Renal cortex interstitium (tissue), 11 donors: ENCODE measurements around the gene NME7. TPM values are rescaled to one million over a fixed set of nuclear protein-coding genes. Genes with fewer than 3 reads are reported as not detected.
A peak's percentile ranks its signal among the peaks of the same experiment; 100 is the strongest.

ENCODE experiments used
- DNase-seq, 11 donors: peaks; one replicate each; pipeline ENCODE4 v3.0.0-alpha.2; 2013; ENCODE audit warnings: low read depth in 9 of 11, low spot score in 4 of 11; ENCODE audit errors: extremely low read depth in 1 of 11
- polyA plus RNA-seq, 3 donors: library from polyadenylated mRNA; unstranded; fragments of 120-200 nt; gene quantifications; one replicate each; pipeline ENCODE4 v1.2.1, GENCODE V29; 2013; ENCODE audit not compliant: insufficient read length in 3 of 3

NME7 gene
- polyA plus RNA-seq, 3 donors = 97.5 to 124 (median 115) TPM

GRCh38 chr1:169124459-169124858 is 243.1 kb downstream of the NME7 start:
- no peak for DNase-seq

DNA sequence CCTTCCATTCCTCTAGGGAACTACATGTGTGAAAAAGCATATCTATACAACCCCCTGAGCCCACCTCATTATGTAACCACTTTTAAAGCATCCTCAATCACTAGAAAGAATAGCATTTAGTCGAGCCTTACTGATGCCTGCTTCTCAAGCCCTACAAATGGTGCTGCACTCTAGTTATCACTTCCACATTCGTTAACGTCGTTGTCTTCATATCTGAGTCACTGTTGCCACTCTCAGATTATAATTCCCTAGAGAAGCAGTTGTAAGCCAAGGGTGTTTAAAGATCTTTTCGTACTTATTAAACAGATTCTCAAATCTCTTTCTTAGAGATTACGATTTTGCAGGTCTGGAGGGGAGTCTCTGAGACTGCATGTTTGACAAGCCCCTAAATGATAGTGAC is 244.6 kb downstream of the NME7 start:
- DNase-seq = no peak

GRCh38 chr1:169121146-169121923 is 246.3 kb downstream of the NME7 start:
- DNase-seq = no peak

GRCh38 chr1:169120066-169120465 is 247.5 kb downstream of the NME7 start:
- no peak for DNase-seq

DNA sequence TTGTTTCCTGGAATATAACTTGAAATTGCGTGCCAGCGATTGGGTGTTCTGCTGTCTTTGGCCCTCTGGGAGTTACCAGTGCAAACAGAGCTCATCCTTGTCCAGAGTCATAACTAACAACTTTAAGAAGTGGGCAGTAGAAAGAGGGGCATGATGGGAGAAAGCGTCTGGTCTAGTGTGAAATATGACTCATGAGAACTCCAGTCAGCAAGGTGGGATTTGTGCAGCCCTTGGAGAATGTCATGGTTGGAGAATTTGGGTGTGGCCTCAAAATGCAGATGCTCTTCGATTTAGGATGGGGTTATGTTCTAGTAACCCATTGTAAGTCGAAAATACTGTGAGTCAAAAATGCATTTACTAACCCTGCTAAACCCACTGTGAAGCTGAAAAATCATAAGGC is 248.2 kb downstream of the NME7 start:
- DNase-seq = no peak

GRCh38 chr1:169118227-169118626 is 249.4 kb downstream of the NME7 start:
- DNase-seq = no peak

GRCh38 chr1:169117599-169117998 is 250.0 kb downstream of the NME7 start:
- DNase-seq = no peak

DNA sequence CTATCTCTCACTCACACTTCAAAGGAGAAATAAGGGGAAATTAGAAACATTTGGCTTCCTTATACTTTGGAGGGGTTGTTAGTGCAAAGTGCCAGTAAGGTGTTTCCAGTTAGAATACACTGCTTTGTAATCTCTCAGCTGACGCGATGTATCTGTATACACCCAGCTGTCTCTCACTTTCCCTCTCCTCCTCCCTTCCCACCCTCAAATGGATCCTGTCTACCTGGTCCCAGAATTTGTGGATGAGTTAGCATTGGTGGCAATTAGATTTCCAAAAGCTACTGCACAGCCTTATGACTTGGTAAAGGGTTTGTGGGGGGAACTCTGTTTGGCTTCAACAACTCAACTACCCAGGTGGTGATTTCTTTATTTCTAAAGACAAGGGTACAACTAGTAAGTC is 250.6 kb downstream of the NME7 start:
- no peak for DNase-seq

- DNase-seq = no peak
Observed at GRCh38 chr1:169115891-169116585, 251.6 kb downstream of the NME7 start.

DNA sequence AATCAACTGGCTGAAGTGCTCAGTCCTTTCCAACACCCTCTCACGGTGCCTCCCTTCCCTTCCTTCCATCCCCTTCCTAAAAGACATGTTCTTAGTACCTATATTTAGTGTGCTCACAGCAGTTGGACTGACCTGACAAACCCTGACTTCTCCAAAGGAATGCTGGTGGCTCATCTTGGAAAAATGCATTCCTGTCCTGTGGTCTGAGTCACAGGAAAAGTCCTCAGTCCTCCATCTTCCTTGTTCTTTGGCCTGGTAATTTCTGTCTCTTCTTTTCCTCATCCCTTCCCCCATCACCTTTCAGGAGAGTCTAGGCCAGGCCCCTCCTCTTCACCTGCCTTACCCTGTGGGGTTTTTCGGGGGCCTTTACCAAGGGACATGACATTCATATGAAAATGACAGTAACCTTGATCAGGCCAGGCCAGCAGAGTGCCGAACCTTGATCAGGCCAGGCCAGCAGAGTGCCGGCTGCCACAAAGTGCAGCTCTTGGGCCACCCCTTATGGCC is 253.9 kb downstream of the NME7 start:
- no peak for DNase-seq

GRCh38 chr1:169112241-169112640 is 255.4 kb downstream of the NME7 start:
- no peak for DNase-seq

GRCh38 chr1:169111472-169111871 is 256.1 kb downstream of the NME7 start:
- no peak for DNase-seq

- no peak for DNase-seq
Observed at GRCh38 chr1:169110689-169111447, 256.7 kb downstream of the NME7 start.

GRCh38 chr1:169110236-169110635 is 257.4 kb downstream of the NME7 start:
- DNase-seq = no peak

DNA sequence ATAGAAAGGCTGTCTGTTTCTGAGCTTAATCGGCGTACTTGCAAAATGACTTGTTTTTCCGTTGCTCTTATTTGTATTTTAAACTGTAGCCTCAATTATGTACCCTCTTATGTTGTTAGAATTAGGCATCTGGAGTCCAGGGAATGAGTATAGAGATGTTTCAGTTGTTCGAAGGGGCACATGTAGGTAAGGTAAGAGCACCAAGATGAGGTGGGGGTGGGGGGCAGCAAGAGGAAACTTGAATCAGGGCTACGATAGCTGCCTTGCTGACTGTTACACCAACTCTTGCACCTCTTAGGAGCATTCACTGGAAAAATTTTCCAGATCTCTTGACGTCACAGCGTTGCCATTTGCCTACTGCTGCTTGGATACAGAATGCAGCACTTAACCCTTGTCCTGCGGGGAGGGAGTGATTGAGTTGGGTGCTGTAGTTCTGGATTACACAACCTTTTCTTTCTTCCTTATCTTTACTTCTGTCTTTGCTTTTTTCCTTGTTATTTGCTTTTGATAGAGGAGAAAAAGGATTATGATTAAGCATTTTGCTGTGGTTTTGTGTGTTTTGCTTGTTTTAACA is 257.9 kb downstream of the NME7 start:
- peak in 3 of 11 donors; percentile 55 to 78 (median 58) for DNase-seq

- no peak for DNase-seq
Observed at GRCh38 chr1:169108863-169109560, 258.6 kb downstream of the NME7 start.

- no peak for DNase-seq
Observed at GRCh38 chr1:169108223-169108622, 259.4 kb downstream of the NME7 start.

DNA sequence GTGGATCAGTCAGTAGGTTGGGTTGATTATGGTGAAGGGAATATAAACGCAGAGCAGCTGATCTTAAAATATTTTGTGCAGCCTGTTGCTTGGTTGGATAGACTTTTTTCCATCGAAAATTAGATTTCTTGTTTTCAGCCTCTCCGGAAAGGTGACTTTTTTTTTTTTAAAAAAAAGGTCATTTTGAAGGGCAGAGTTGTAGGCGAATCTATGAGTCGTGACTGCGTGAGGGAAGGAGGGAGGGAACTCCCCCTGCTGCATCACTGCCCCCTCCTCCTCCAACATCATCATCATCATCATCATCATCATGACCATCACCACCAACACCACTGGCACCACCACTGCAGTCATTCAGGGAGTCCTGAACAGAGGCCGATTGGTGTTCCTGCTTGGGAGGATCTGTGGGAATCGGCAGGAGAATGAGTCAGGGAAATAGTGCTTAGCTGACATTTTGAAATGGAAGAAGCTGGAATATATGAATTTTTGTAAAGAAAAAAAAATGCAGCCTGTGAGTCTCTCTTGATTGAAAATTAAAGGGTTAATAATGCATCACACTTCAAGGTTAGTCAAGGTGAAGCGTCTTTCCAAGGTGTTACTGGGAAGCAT is 259.9 kb downstream of the NME7 start:
- DNase-seq = no peak
